ENCODE measurements around the gene KLF17. TPM values are rescaled to one million over a fixed set of nuclear protein-coding genes. Genes with fewer than 3 reads are reported as not detected.
"Not testable (repeated sequence)": the region's sequence is repeated elsewhere in the genome, so short reads cannot be mapped to it uniquely, and the experiment has no call there.

Gene KLF17
- total and polyA plus RNA-seq, 9 donors = 0.05 to 0.40 (median 0.16) TPM; not detected in 5

- DNase-seq = no peak
- H3K9me3 ChIP-seq = no peaks in the 10 kb centered on the region
- TF ChIP-seq EP300 (IDR thresholded peaks at IDR 0.05) (no peak), POLR2A (IDR thresholded peaks at IDR 0.05) (no peak)
- TF ChIP-seq, protein P1, sequence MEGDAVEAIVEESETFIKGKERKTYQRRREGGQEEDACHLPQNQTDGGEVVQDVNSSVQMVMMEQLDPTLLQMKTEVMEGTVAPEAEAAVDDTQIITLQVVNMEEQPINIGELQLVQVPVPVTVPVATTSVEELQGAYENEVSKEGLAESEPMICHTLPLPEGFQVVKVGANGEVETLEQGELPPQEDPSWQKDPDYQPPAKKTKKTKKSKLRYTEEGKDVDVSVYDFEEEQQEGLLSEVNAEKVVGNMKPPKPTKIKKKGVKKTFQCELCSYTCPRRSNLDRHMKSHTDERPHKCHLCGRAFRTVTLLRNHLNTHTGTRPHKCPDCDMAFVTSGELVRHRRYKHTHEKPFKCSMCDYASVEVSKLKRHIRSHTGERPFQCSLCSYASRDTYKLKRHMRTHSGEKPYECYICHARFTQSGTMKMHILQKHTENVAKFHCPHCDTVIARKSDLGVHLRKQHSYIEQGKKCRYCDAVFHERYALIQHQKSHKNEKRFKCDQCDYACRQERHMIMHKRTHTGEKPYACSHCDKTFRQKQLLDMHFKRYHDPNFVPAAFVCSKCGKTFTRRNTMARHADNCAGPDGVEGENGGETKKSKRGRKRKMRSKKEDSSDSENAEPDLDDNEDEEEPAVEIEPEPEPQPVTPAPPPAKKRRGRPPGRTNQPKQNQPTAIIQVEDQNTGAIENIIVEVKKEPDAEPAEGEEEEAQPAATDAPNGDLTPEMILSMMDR (IDR thresholded peaks at IDR 0.05) = no peak
These were observed 12.8 kb downstream of the KLF17 start for GRCh38 chr1:44131411-44131810.

DNA sequence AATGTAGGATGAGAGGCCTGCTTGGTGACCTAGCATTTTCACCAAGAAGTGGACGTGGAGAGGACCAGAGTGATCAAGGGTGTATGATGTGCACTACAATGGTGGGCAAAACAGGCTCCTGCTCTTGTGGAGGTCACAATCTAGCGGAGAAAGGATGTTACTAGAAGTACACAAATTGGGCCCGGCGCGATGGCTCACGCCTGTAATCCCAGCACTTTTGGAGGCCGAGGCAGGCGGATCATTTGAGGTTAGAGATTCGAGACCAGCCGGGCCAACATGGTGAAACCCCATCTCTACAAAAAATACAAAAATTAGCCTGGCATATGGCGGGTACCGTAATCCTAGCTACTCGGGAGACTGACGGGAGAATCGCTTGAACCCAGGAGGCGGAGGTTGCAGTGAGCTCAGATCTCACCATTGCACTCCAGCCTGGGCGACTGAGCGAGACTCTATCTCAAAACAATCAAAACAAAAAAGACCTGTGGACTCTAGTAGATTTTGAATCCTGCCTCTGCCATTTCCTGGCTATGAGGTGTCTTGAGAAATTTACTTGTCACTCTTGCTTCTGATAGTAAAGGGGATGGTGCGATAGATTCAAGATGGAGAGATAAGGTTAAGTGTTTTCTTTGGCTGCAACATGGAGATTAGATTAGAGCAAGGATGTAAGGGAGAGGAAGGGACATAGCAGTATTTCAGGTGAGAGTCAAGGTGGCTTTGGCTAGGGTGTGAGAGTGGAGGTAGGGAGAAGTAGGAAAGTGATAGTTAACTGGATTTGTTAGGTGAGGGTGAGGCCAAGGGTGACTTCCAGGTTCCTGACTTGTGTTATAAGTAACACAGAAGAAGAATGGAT is 15.7 kb downstream of the KLF17 start:
- intact Hi-C loops (cut with DNase I) = no loop called here
- no peak for DNase-seq

More at GRCh38 chr1:44131411-44131810, 12.8 kb downstream of the KLF17 start:
- no peak overlapping the region for H3K4me3 ChIP-seq
- no peaks in the 10 kb centered on the region for H3K36me3 ChIP-seq
- H3K27ac ChIP-seq = no peak overlapping the region
- intact Hi-C loops (cut with DNase I) = no loop called here
- 60 to 69% (median 63%) methylated on average over 3 of the region's 3 CpGs for WGBS, 3 donors
- no peaks in the 10 kb centered on the region for H3K4me1 ChIP-seq (ENCODE audit: insufficient read depth)
- H3K27me3 ChIP-seq = no peaks in the 10 kb centered on the region

DNA sequence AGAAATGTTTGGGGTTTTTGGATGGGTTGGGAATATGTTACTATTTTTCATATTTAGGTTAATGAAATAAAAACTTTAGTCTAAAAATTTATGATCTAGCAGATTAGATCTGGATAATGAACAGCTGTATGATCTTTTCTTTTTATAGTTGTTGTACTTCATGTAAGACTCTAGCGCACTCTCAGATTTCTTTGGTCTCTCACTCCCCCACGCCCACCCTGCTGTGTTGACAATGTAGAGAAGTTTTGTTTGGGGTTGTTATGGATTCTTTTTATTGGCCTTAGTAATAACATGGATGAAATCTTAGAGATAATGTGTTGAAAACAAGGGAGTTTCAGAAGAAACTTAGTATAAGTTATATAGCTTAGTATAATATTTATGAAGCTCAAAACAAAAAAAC is 17.3 kb downstream of the KLF17 start:
- Histone ChIP-seq H3K27ac (no peak overlapping the region), H3K4me3 (no peak overlapping the region), H3K27me3 (no peaks in the 10 kb centered on the region), H3K9me3 (no peaks in the 10 kb centered on the region), H3K4me1 (ENCODE audit: insufficient read depth) (no peaks in the 10 kb centered on the region), H3K36me3 (no peaks in the 10 kb centered on the region)
- TF ChIP-seq, protein P1 (IDR thresholded peaks at IDR 0.05) = no peak
- TF ChIP-seq POLR2A (IDR thresholded peaks at IDR 0.05) = no peak
- TF ChIP-seq EP300 (IDR thresholded peaks at IDR 0.05) = no peak
- 5 to 19% (median 11%) methylated on average over 2 of the region's 2 CpGs for WGBS, 3 donors
- intact Hi-C loops (cut with DNase I) = no loop called here
- DNase-seq = no peak

More for the DNA sequence above, 15.7 kb downstream of the KLF17 start:
- H3K4me3 ChIP-seq = no peak overlapping the region
- no peak overlapping the region for H3K27ac ChIP-seq
- H3K4me1 ChIP-seq (ENCODE audit: insufficient read depth) = no peaks in the 10 kb centered on the region
- no peak for TF ChIP-seq POLR2A (IDR thresholded peaks at IDR 0.05)
- TF ChIP-seq, protein P1 (IDR thresholded peaks at IDR 0.05) = no peak
- TF ChIP-seq EP300 (IDR thresholded peaks at IDR 0.05) = no peak
- H3K27me3 ChIP-seq = no peaks in the 10 kb centered on the region
- 96 to 97% (median 96%) methylated on average over 19 of the region's 19 CpGs for WGBS, 3 donors
- no peaks in the 10 kb centered on the region for H3K9me3 ChIP-seq
- H3K36me3 ChIP-seq = no peaks in the 10 kb centered on the region

GRCh38 chr1:44138239-44138638 is 19.6 kb downstream of the KLF17 start:
- no peak for DNase-seq
- Histone ChIP-seq H3K27me3 (no peaks in the 10 kb centered on the region), H3K36me3 (no peaks in the 10 kb centered on the region), H3K4me1 (ENCODE audit: insufficient read depth) (no peaks in the 10 kb centered on the region), H3K4me3 (no peak overlapping the region), H3K9me3 (no peaks in the 10 kb centered on the region), H3K27ac (no peak overlapping the region)
- intact Hi-C loops (cut with DNase I) = no loop called here
- TF ChIP-seq EP300 (IDR thresholded peaks at IDR 0.05) (no peak), POLR2A (IDR thresholded peaks at IDR 0.05) (no peak)
- TF ChIP-seq, protein P1 (IDR thresholded peaks at IDR 0.05) = no peak
- 87 to 95% (median 94%) methylated on average over 3 of the region's 3 CpGs for WGBS, 3 donors

GRCh38 chr1:44139565-44139964 is 20.9 kb downstream of the KLF17 start:
- H3K27ac ChIP-seq; DNase-seq; H3K4me1 ChIP-seq (ENCODE audit: insufficient read depth); intact Hi-C loops (cut with DNase I); H3K36me3 ChIP-seq; H3K4me3 ChIP-seq; H3K27me3 ChIP-seq; H3K9me3 ChIP-seq: not testable (repeated sequence)
- WGBS, 3 donors = 83 to 100% (median 91%) methylated on average over 2 to 8 of the region's 8 CpGs

Data from ovary (tissue), 9 donors.